Natural killer cell (primary cell): Measurements from ENCODE around the gene ATP11A. TPM values are rescaled to one million over a fixed set of nuclear protein-coding genes. Genes with fewer than 3 reads are reported as not detected.

Experiments used
- ATAC-seq, 3 donors: fragments of 150-1000 bp in 2 of 3; fragments of 200-7000 bp in 1 of 3; cut with Tn5 transposase; 1 replicate in 1 of 3; 2 replicates in 2 of 3; pipeline ENCODE4 v1.10.0; 2021; ENCODE audit warnings: mild to moderate bottlenecking in 2 of 3, moderate library complexity in 2 of 3
- DNase-seq, 2 donors: peaks; one replicate each; pipeline versions ENCODE4 v3.0.0 to v3.0.0-alpha.2; 2013 to 2021; ENCODE audit warnings: mixed read lengths in 1 of 2
- H3K27ac ChIP-seq: one replicate; pipeline ENCODE4 v1.5.1; 2013; ENCODE audit warnings: mild to moderate bottlenecking, low read length
- H3K27me3 ChIP-seq: one replicate; pipeline ENCODE4 v1.6.1; 2013; ENCODE audit warnings: low read length; ENCODE audit not compliant: control insufficient read depth, insufficient read depth
- H3K36me3 ChIP-seq: one replicate; pipeline ENCODE4 v1.6.1; 2013; ENCODE audit warnings: low read length; ENCODE audit not compliant: control insufficient read depth, insufficient read depth
- H3K4me1 ChIP-seq: one replicate; pipeline ENCODE4 v1.6.1; 2013; ENCODE audit warnings: low read length; ENCODE audit not compliant: control insufficient read depth, insufficient read depth
- H3K4me3 ChIP-seq: one replicate; pipeline ENCODE4 v1.5.1; 2013; ENCODE audit warnings: low read length
- H3K9me3 ChIP-seq: one replicate; pipeline ENCODE4 v1.6.1; 2013; ENCODE audit warnings: low read length; ENCODE audit not compliant: control insufficient read depth, insufficient read depth
- H3K27ac Mint-ChIP-seq, 2 donors: one replicate each; pipeline ENCODE4 v1.8.0; 2022; ENCODE audit warnings: mild to moderate bottlenecking in 2 of 2, mixed read lengths in 2 of 2, moderate library complexity in 1 of 2
- H3K27me3 Mint-ChIP-seq, 2 donors: one replicate each; pipeline ENCODE4 v1.8.0; 2022; ENCODE audit warnings: low read depth in 2 of 2, mixed read lengths in 2 of 2
- H3K36me3 Mint-ChIP-seq: one replicate; pipeline ENCODE4 v1.8.0; 2022; ENCODE audit warnings: mixed read lengths
- H3K4me1 Mint-ChIP-seq, 2 donors: one replicate each; pipeline ENCODE4 v1.8.0; 2022; ENCODE audit warnings: mixed read lengths in 2 of 2
- H3K4me3 Mint-ChIP-seq: one replicate; pipeline ENCODE4 v1.8.0; 2022; ENCODE audit warnings: mild to moderate bottlenecking, moderate library complexity, mixed read lengths
- H3K9me3 Mint-ChIP-seq, 2 donors: one replicate each; pipeline ENCODE4 v1.8.0; 2022; ENCODE audit warnings: mixed read lengths in 2 of 2
- WGBS: methylation state at CpG from one replicate; pipeline ENCODE4 v1.1.7; 2013; ENCODE audit warnings: missing lambda C conversion rate; ENCODE audit not compliant: insufficient coverage; 5-methylcytosine and 5-hydroxymethylcytosine counted together
- intact Hi-C: fragments of 100-400 bp; cut with micrococcal nuclease; formaldehyde crosslinking; loops from one replicate; pipeline ENCODE4 v1.14.2; 2022
- total RNA-seq, 4 donors: library from RNA; stranded (reverse); fragments of 120-200 nt in 1 of 4; gene quantifications; one replicate each; pipeline versions ENCODE4 v1.2.3 to v1.2.4, GENCODE V29; 2013 to 2022
- TF ChIP-seq, protein P1 (sequence below): fragments of 200-600 bp; IDR thresholded peaks from one replicate; pipeline ENCODE4 v1.8.0; 2022; ENCODE audit warnings: antibody characterized with exemption

The ATP11A gene
- total RNA-seq, 3 donors from 2014 or later (not counting 1 experiment from before 2014, with no cell fraction given), result 47.1 to 68.6 (median 50.7) TPM

DNA sequence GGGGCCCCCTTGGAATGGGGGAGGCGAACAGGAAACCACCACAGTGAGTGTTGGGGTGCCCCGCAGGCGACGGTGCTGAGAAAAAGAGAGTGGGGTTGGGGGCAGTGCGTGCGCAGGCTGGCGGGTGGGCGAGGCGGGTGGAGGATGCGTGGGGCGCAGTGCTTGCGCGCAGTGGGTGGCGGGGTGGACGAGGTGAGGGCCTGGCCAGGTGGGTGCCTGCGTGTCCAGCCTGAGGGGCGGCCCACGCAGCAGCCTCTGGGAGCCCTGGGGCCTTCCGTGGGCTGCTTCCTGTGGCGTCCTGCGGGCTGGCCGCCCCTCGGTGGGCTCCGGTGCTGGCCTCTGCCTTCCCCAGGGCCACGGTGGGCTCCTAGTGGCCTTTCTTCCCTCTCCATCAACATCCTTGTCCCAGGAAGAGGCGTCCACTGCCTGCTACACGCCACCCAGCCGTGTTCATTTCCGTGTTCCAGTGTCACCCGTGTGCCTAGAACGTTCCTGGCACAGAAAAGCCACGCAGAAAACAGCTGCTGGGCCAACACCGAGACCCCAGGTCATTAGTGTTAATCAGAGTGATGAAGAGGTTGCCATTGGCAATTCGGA is 7.1 kb downstream of the ATP11A start:
- Histone ChIP-seq H3K4me3 (no peak overlapping the region), H3K4me1 (peaks cover 4% of the 10 kb centered on the region), H3K36me3 (no peaks in the 10 kb centered on the region), H3K27ac (no peak overlapping the region), H3K27me3 (no peaks in the 10 kb centered on the region), H3K9me3 (no peaks in the 10 kb centered on the region)
- H3K9me3 Mint-ChIP-seq, result no peaks in the 10 kb centered on the region
- TF ChIP-seq, protein P1, sequence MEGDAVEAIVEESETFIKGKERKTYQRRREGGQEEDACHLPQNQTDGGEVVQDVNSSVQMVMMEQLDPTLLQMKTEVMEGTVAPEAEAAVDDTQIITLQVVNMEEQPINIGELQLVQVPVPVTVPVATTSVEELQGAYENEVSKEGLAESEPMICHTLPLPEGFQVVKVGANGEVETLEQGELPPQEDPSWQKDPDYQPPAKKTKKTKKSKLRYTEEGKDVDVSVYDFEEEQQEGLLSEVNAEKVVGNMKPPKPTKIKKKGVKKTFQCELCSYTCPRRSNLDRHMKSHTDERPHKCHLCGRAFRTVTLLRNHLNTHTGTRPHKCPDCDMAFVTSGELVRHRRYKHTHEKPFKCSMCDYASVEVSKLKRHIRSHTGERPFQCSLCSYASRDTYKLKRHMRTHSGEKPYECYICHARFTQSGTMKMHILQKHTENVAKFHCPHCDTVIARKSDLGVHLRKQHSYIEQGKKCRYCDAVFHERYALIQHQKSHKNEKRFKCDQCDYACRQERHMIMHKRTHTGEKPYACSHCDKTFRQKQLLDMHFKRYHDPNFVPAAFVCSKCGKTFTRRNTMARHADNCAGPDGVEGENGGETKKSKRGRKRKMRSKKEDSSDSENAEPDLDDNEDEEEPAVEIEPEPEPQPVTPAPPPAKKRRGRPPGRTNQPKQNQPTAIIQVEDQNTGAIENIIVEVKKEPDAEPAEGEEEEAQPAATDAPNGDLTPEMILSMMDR, result no peak
- no peak overlapping the region for H3K27ac Mint-ChIP-seq
- no peak for ATAC-seq
- peaks cover 18 to 37% of the 10 kb centered on the region in 2 donors for H3K4me1 Mint-ChIP-seq
- H3K4me3 Mint-ChIP-seq, result no peak overlapping the region
- intact Hi-C loops, result no loop called here
- H3K27me3 Mint-ChIP-seq, result no peaks in the 10 kb centered on the region
- WGBS, result 95% methylated on average over 34 of the region's 34 CpGs
- no peaks in the 10 kb centered on the region for H3K36me3 Mint-ChIP-seq
- no peak for DNase-seq

DNA sequence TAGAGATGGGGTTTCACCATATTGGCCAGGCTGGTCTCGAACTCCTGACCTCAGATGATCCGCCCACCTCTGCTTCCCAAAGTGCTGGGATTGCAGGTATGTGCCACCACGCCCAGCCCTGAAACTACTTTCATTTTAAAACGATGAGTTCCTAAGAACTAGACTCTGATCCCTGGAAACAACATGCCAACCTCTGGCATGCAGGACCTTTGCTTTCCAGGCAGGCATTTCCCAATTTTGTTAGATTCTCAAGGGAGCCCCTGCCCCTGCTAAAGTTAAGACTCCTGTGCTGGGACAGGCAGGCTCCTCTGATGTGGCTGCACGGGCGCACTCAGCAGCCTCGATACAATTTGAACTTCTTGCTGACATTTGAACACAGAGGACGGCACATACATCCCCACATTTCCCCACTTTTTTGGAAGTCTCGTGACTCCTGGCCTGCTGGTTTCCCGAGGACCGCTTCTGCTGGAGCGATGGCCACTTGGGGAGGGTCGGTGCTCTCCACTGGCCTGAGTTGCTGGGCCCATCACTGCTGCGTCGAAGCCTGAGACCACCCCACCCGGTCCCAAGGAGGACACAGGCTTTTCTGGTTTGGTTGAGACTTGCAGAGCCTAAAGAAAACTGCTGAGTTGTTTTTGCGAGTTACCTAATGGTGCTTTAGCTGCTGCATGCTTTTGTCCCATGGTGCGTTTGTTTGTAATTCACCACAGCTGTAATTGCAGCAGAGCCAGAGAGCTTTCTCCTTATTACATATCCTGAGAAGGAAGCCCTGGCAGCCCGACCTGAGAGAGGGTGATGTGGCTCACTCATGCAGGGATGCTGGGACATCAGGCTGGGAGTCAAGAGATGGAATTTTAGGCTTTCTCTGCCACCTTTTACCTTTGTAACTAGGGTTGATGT is 8.2 kb downstream of the ATP11A start:
- H3K4me1 ChIP-seq, result no peaks in the 10 kb centered on the region
- Mint-ChIP-seq H3K27ac (no peak overlapping the region), H3K4me3 (no peak overlapping the region), H3K36me3 (no peaks in the 10 kb centered on the region), H3K4me1 (peaks cover 15 to 37% of the 10 kb centered on the region in 2 donors), H3K27me3 (no peaks in the 10 kb centered on the region), H3K9me3 (no peaks in the 10 kb centered on the region)
- TF ChIP-seq, protein P1, result no peak
- no peak overlapping the region for H3K27ac ChIP-seq
- no peak for ATAC-seq
- H3K27me3 ChIP-seq, result no peaks in the 10 kb centered on the region
- no peak for DNase-seq
- intact Hi-C loops, result no loop called here
- no peaks in the 10 kb centered on the region for H3K36me3 ChIP-seq
- H3K4me3 ChIP-seq, result no peak overlapping the region
- 88% methylated on average over 18 of the region's 19 CpGs for WGBS
- no peaks in the 10 kb centered on the region for H3K9me3 ChIP-seq

DNA sequence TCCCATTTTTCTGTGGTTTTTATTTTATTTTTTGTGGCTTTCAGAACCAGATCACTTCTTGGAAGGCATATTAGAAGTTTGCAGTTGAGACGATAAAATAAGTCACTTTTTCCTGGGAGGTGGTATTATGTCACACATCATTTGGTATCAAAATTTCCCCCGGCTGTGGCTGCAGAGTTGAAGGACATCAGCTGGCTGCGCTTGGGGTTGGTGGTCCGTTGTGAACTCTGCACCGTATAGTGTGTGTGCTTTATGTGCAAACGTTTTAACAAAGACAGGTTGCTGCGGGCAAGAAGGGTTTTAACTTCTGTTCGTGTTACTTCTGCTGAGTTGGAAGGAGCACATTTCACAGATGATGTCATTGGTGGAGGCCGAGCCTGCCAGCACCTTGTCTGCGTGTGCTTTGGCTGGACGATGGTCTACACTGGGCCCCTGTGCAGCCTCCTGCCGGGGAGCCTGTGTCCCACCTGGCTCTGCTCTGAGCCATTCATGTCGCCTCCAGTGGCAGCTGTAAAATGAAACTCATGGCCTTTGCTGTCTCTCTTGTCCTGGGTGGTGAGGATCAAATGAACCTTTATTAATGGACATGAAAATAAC is 9.6 kb downstream of the ATP11A start:
- Mint-ChIP-seq H3K4me1 (peaks cover 29 to 39% of the 10 kb centered on the region in 2 donors), H3K27ac (no peak overlapping the region), H3K36me3 (no peaks in the 10 kb centered on the region), H3K27me3 (no peaks in the 10 kb centered on the region), H3K4me3 (no peak overlapping the region), H3K9me3 (no peaks in the 10 kb centered on the region)
- Histone ChIP-seq H3K27ac (no peak overlapping the region), H3K27me3 (no peaks in the 10 kb centered on the region), H3K4me3 (no peak overlapping the region), H3K36me3 (no peaks in the 10 kb centered on the region), H3K9me3 (no peaks in the 10 kb centered on the region), H3K4me1 (no peaks in the 10 kb centered on the region)
- ATAC-seq (no peak), DNase-seq (no peak)
- intact Hi-C loops, result no loop called here
- TF ChIP-seq, protein P1, result no peak
- WGBS, result 93% methylated on average over 13 of the region's 13 CpGs
